Activated T-helper 1 cell treated with anti-CD3 and anti-CD28 coated beads, Interleukin-12 subunit alpha, Interleukin-12 subunit beta, Interleukin-2, Interleukin-4 antibody, amounts not matched to agents 30 ng/mL and 10 ng/mL and 1 ng/mL, durations not matched to agents 14 hours and 24 hours and 36 hours (primary cell): ENCODE results near the gene CCSAP. TPM values are rescaled to one million over a fixed set of nuclear protein-coding genes. Genes with fewer than 3 reads are reported as not detected.
A peak's percentile ranks its signal among the peaks of the same experiment; 100 is the strongest.
"Not testable (repeated sequence)": the region's sequence is repeated elsewhere in the genome, so short reads cannot be mapped to it uniquely, and the experiment has no call there.

ENCODE experiments used
- DNase-seq: peaks from one replicate; pipeline ENCODE4 v3.0.0; 2021; ENCODE audit warnings: low spot score
- H3K27ac Mint-ChIP-seq: one replicate; pipeline ENCODE4 v1.8.0; 2021; ENCODE audit warnings: mild to moderate bottlenecking, mixed read lengths
- H3K27me3 Mint-ChIP-seq: one replicate; pipeline ENCODE4 v1.8.0; 2022; ENCODE audit warnings: mild to moderate bottlenecking, moderate library complexity, mixed read lengths; ENCODE audit not compliant: insufficient read depth
- H3K36me3 Mint-ChIP-seq: one replicate; pipeline ENCODE4 v1.8.0; 2021; ENCODE audit warnings: low read depth, mixed read lengths
- H3K4me1 Mint-ChIP-seq: one replicate; pipeline ENCODE4 v1.8.0; 2021; ENCODE audit warnings: low read depth, mixed read lengths
- H3K4me3 Mint-ChIP-seq: one replicate; pipeline ENCODE4 v1.8.0; 2021; ENCODE audit warnings: mild to moderate bottlenecking, moderate library complexity, mixed read lengths
- H3K9me3 Mint-ChIP-seq: one replicate; pipeline ENCODE4 v1.8.0; 2021; ENCODE audit warnings: mixed read lengths
- intact Hi-C: fragments of 100-400 bp; cut with micrococcal nuclease; formaldehyde crosslinking; loops from one replicate; pipeline ENCODE4 v1.15.1; 2024
- total RNA-seq: library from RNA; stranded (reverse); gene quantifications from 2 replicates; pipeline ENCODE4 v1.2.3, GENCODE V29; 2022

The CCSAP gene
- 11.6 and 11.9 TPM in 2 replicates for total RNA-seq

DNA sequence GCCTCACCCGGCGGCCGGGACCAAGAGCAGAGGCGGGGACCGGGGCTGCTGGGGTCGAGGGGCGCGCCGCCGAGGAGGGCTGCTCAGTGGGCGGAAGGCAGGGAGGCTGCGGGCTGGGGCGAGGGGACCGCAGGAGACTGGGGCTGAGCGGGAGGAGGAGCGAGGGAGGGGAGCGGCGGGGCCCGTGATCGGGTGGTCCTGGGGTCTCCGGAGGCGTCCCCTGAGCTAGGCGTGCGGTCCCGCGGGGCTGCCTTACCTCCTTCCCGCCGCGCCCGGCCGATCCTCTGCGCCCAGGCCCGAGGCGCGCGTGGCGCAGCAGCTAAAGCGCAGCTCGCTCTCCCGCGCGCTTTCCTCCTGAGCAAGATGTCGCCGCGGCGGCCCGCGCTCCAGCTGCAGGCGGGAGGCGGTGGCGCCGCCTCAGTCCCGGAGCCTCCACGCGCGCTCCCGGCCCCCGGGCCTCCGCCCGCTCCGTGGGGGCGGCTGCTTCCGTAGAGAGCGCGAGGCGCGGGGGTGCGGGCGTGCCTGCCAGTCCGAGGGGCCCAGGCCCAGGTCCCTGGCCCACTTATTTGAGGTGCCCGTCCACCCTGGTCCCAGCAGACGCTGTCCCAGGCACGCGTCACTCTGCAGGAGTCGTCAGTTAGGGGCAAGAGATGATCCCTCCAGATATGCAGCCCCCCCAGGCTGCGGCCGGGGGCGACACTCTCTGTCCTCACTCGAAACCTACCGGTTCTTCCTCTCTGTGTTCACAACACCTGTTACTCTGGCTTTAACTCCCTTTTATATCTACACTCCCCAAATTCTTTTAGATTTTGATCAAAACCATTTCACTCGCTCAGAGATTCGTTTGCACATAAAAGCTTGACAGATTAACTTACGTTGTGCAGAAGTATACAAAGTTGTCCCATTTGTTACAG is at the start of gene CCSAP:
TSS of gene CCSAP (minus strand) at position 392 of the 914 bp plus-strand sequence. CDS start 582 bp downstream, outside the sequence.
- H3K4me1 Mint-ChIP-seq = peaks cover 41% of the 10 kb centered on the region
- peak within 1 kb of the TSS; percentile 87 for H3K27ac Mint-ChIP-seq
- peaks cover 8% of the 10 kb centered on the region for H3K9me3 Mint-ChIP-seq
- peak; percentile 59 for DNase-seq
- peaks cover 30% of the 10 kb centered on the region for H3K27me3 Mint-ChIP-seq
- peaks cover 9% of the 10 kb centered on the region for H3K36me3 Mint-ChIP-seq
- intact Hi-C loops = loop anchor here (1.0 to 10.0 kb wide), 8 partner anchors 56 to 878 kb away; partner anchors contain the start of genes ABCB10, NUP133, RAB4A and TAF5L
- H3K4me3 Mint-ChIP-seq = peak within 1 kb of the TSS; percentile 89

GRCh38 chr1:229390130-229390529 is 47.3 kb upstream of the CCSAP start:
- no peaks in the 10 kb centered on the region for H3K9me3 Mint-ChIP-seq
- no peak overlapping the region for H3K4me3 Mint-ChIP-seq
- no peak for DNase-seq
- H3K36me3 Mint-ChIP-seq = no peaks in the 10 kb centered on the region
- H3K4me1 Mint-ChIP-seq = no peaks in the 10 kb centered on the region
- no peak overlapping the region for H3K27ac Mint-ChIP-seq
- intact Hi-C loops = no loop called here
- peaks cover 17% of the 10 kb centered on the region for H3K27me3 Mint-ChIP-seq

DNA sequence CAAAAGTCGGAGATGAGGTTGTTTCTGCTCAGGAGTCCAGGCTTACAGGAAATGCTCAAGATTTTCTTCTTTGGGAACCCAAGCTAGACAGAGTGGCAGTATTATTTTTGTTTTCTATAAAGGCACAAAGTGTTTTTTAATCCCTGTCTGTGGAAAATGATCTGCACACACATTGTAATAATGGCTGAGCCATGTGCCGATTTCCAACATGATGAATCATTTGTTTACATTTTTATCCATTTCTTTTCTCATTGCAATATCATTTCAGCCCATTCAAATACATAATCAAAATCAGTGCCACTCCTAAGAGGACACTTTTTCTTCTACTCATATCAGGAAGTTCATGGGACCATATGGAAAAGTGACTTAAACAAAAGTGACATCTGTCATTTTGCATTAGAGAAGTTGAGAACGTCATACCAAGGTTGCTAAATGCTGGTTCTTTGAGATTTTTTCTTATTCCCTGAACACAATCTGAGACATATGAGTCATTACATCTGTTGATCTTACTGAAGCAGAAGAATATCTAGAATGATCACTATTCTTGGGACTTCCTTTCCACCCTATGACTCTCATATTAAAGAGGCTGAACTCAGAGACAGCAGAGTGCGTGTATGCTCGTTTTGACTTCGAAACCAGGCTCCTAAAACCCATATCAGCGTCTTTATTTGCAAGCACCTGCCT is 46.2 kb upstream of the CCSAP start:
- Mint-ChIP-seq H3K4me1 (no peaks in the 10 kb centered on the region), H3K27ac (no peak overlapping the region), H3K9me3 (no peaks in the 10 kb centered on the region), H3K4me3 (no peak overlapping the region), H3K27me3 (peaks cover 20% of the 10 kb centered on the region), H3K36me3 (no peaks in the 10 kb centered on the region)
- intact Hi-C loops = no loop called here
- DNase-seq = no peak

- no peak overlapping the region for H3K27ac Mint-ChIP-seq
- no peak for DNase-seq
- no peaks in the 10 kb centered on the region for H3K4me1 Mint-ChIP-seq
- H3K4me3 Mint-ChIP-seq = no peak overlapping the region
- no peaks in the 10 kb centered on the region for H3K36me3 Mint-ChIP-seq
- intact Hi-C loops = no loop called here
- H3K9me3 Mint-ChIP-seq = no peaks in the 10 kb centered on the region
- H3K27me3 Mint-ChIP-seq = peaks cover 5% of the 10 kb centered on the region
Measured at GRCh38 chr1:229385853-229386456, 43.1 kb upstream of the CCSAP start.

DNA sequence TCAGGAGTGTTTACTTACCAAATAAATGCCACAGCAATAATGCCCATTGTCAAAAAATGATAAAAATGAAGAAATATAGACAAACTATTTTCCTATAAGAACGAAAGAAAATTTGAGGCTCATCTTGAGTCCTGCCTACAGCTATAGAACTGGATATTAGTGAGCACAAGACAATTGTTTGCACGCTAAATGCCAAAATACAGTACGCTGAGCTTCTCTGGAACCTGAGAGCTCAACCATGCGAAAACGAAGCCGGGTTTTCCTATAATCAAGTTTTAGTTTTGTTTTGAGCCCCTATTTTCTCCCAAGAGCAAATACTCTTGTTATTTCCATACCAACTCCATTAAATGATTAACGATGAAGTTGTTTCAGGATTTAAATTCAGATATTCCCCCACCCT is 42.0 kb upstream of the CCSAP start:
- Mint-ChIP-seq H3K27me3 (peaks cover 5% of the 10 kb centered on the region), H3K4me1 (no peaks in the 10 kb centered on the region), H3K9me3 (no peaks in the 10 kb centered on the region), H3K4me3 (no peak overlapping the region), H3K36me3 (no peaks in the 10 kb centered on the region), H3K27ac (no peak overlapping the region)
- intact Hi-C loops = no loop called here
- no peak for DNase-seq

DNA sequence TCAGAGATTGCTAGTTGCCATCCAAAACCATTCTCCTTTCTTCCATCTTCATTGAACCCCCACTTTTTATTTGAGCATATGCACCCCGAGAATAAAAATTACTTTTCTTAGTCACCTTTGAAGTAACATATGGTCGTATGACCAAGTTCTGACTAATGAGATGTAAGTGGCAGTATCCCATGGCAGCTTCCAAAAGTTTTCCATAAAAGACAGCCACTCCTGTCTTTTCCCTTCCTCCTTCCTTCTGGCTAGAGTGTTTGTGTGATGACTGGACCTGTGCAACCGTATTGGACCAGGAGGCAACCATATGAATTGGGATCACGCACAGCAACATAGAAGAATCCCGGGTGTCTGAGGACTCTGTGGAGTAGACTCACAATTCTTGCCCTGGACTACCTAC is 41.1 kb upstream of the CCSAP start:
- Mint-ChIP-seq H3K9me3 (no peaks in the 10 kb centered on the region), H3K27ac (no peak overlapping the region), H3K4me3 (no peak overlapping the region), H3K36me3 (no peaks in the 10 kb centered on the region), H3K4me1 (no peaks in the 10 kb centered on the region), H3K27me3 (peaks cover 5% of the 10 kb centered on the region)
- intact Hi-C loops = no loop called here
- no peak for DNase-seq

- intact Hi-C loops = no loop called here
- no peak overlapping the region for H3K4me3 Mint-ChIP-seq
- no peak for DNase-seq
- peaks cover 5% of the 10 kb centered on the region for H3K27me3 Mint-ChIP-seq
- H3K27ac Mint-ChIP-seq = no peak overlapping the region
- no peaks in the 10 kb centered on the region for H3K9me3 Mint-ChIP-seq
- no peaks in the 10 kb centered on the region for H3K4me1 Mint-ChIP-seq
- H3K36me3 Mint-ChIP-seq = no peaks in the 10 kb centered on the region
Measured at GRCh38 chr1:229383188-229383587, 40.3 kb upstream of the CCSAP start.

- Mint-ChIP-seq H3K4me3 (no peak overlapping the region), H3K27me3 (peaks cover 5% of the 10 kb centered on the region), H3K36me3 (no peaks in the 10 kb centered on the region), H3K9me3 (no peaks in the 10 kb centered on the region), H3K4me1 (no peaks in the 10 kb centered on the region), H3K27ac (no peak overlapping the region)
- DNase-seq = no peak
- intact Hi-C loops = no loop called here
Measured at GRCh38 chr1:229381234-229381633, 38.4 kb upstream of the CCSAP start.

- Mint-ChIP-seq H3K27ac (no peak overlapping the region), H3K4me3 (no peak overlapping the region), H3K9me3 (no peaks in the 10 kb centered on the region), H3K4me1 (no peaks in the 10 kb centered on the region), H3K27me3 (peaks cover 5% of the 10 kb centered on the region), H3K36me3 (no peaks in the 10 kb centered on the region)
- intact Hi-C loops = no loop called here
- no peak for DNase-seq
Measured at GRCh38 chr1:229380536-229381160, 37.8 kb upstream of the CCSAP start.

GRCh38 chr1:229379846-229380245 is 37.0 kb upstream of the CCSAP start:
- Mint-ChIP-seq H3K36me3 (no peaks in the 10 kb centered on the region), H3K9me3 (no peaks in the 10 kb centered on the region), H3K27me3 (peaks cover 5% of the 10 kb centered on the region), H3K4me3 (no peak overlapping the region), H3K4me1 (no peaks in the 10 kb centered on the region), H3K27ac (no peak overlapping the region)
- no peak for DNase-seq
- intact Hi-C loops = no loop called here

GRCh38 chr1:229378586-229379367 is 35.9 kb upstream of the CCSAP start:
- no peak for DNase-seq
- Mint-ChIP-seq H3K36me3 (no peaks in the 10 kb centered on the region), H3K27me3 (peaks cover 2% of the 10 kb centered on the region), H3K27ac (no peak overlapping the region), H3K4me3 (no peak overlapping the region), H3K4me1 (no peaks in the 10 kb centered on the region), H3K9me3 (no peaks in the 10 kb centered on the region)
- intact Hi-C loops = no loop called here

DNA sequence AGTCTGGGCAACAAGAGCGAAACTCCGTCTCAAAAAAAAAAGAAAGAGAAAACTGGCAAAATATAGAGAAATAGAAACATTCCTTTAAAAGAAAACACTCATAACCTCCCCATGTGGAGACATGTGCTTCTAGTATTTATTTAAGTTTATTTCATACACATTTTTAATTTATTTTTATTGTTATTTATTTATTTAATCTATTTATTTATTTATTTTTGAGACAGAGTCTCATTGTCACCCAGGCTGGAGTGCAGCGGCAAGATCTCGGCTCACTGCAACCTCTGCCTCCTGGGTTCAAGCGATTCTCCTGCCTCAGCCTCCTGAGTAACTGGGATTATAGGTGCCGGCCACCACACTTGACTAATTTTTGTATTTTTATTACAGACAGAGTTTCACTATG is 35.2 kb upstream of the CCSAP start:
- H3K27ac Mint-ChIP-seq, H3K27me3 Mint-ChIP-seq, H3K4me1 Mint-ChIP-seq, H3K4me3 Mint-ChIP-seq, H3K36me3 Mint-ChIP-seq, intact Hi-C loops, H3K9me3 Mint-ChIP-seq, DNase-seq: not testable (repeated sequence)
